Spleen (tissue), 11 donors: ENCODE data around the gene PIGM. TPM values are rescaled to one million over a fixed set of nuclear protein-coding genes. Genes with fewer than 3 reads are reported as not detected.

Experiments used
- DNase-seq: peaks from one replicate; pipeline ENCODE4 v3.0.0-alpha.2; 2020
- H3K27ac ChIP-seq, 8 donors: fragments of 200-600 bp; sonication (generic) in 7 of 8; 1 replicate in 4 of 8; 2 replicates in 4 of 8; pipeline versions ENCODE4 v1.5.0 to v1.8.0; 2016 to 2021; ENCODE audit warnings: inconsistent platforms in 4 of 8, mild to moderate bottlenecking in 4 of 8, moderate library complexity in 1 of 8
- H3K27me3 ChIP-seq, 7 donors: fragments of 200-600 bp; sonication (generic) in 6 of 7; replicated peaks in 1 of 7; 1 replicate in 4 of 7; 2 replicates in 3 of 7; pipeline versions ENCODE4 v1.5.0 to v1.8.0; 2016 to 2021; ENCODE audit warnings: inconsistent platforms in 3 of 7, mild to moderate bottlenecking in 1 of 7
- H3K36me3 ChIP-seq, 6 donors: fragments of 200-600 bp; sonication (generic) in 5 of 6; 1 replicate in 4 of 6; 2 replicates in 2 of 6; pipeline versions ENCODE4 v1.5.0 to v1.8.0; 2016 to 2021; ENCODE audit warnings: inconsistent platforms in 2 of 6
- H3K4me1 ChIP-seq, 6 donors: fragments of 200-600 bp; sonication (generic) in 5 of 6; 1 replicate in 3 of 6; 2 replicates in 3 of 6; pipeline versions ENCODE4 v1.5.0 to v1.8.0; 2016 to 2021; ENCODE audit warnings: inconsistent platforms in 3 of 6
- H3K4me3 ChIP-seq, 8 donors: fragments of 200-600 bp; sonication (generic) in 7 of 8; 1 replicate in 4 of 8; 2 replicates in 4 of 8; pipeline versions ENCODE4 v1.5.0 to v1.8.0; 2016 to 2021; ENCODE audit warnings: inconsistent platforms in 4 of 8, mild to moderate bottlenecking in 4 of 8, moderate library complexity in 2 of 8
- H3K9me3 ChIP-seq, 8 donors: fragments of 200-600 bp; sonication (generic) in 7 of 8; 1 replicate in 4 of 8; 2 replicates in 4 of 8; pipeline versions ENCODE4 v1.5.0 to v1.8.0; 2016 to 2021; ENCODE audit warnings: inconsistent platforms in 4 of 8
- CTCF ChIP-seq, 11 experiments: fragments of 200-600 bp in 7 of 11; fragments of 450-650 bp in 4 of 11; sonication (generic) in 4 of 11; IDR thresholded peaks in 8 of 11; conservative IDR thresholded peaks in 3 of 11; 1 replicate in 7 of 11; 2 replicates in 4 of 11; pipeline versions ENCODE4 v1.4.0 to v1.8.0; 2016 to 2021; ENCODE audit warnings: antibody characterized with exemption in 11 of 11, inconsistent platforms in 4 of 11, mild to moderate bottlenecking in 1 of 11
- POLR2A ChIP-seq, 3 donors: fragments of 450-650 bp; IDR thresholded peaks; one replicate each; pipeline ENCODE4 v1.5.1; 2017; ENCODE audit warnings: antibody characterized with exemption in 3 of 3, mild to moderate bottlenecking in 1 of 3
- POLR2AphosphoS5 ChIP-seq, 3 donors: sonication (generic); formaldehyde crosslinking; IDR thresholded peaks; one replicate each; pipeline ENCODE4 v1.5.1; 2017; ENCODE audit warnings: antibody characterized with exemption in 3 of 3
- WGBS, 5 donors: extraction: QIAGEN DNeasy Blood & Tissue Kit in 3 of 5; methylation state at CpG; one replicate each; pipeline versions ENCODE4 v1.1.5 to v1.1.7; 2013 to 2018; 5-methylcytosine and 5-hydroxymethylcytosine counted together
- intact Hi-C: fragments of 100-400 bp; cut with DNase I; formaldehyde crosslinking; loops from one replicate; pipeline ENCODE4 v1.15.0; 2023; ENCODE audit warnings: low total_unique reads
- polyA plus RNA-seq, 3 donors: library from polyadenylated mRNA; stranded (reverse); fragments of 200-250 nt; gene quantifications; one replicate each; pipeline ENCODE4 v1.2.1, GENCODE V29; 2013
- total RNA-seq, 7 donors: library from RNA; depleted of rRNA in 3 of 7; stranded (reverse); fragments of >200 nt in 3 of 7; fragmentation: NEBNext Ultra II Directional in 4 of 7; extraction: Animal tissue kit (Norgen Biotek cat#: 25700) in 4 of 7; gene quantifications; one replicate each; pipeline versions ENCODE4 v1.1.0 to v1.2.1, GENCODE V29; 2016 to 2021
- donor health status: healthy with polysubstance abuse.
- donor health status: DM: no; HTN: no; CAD: no; lungs with moderate emphysema.
- donor health status: DM: no; HTN: no; CAD: no.
- donor health status: Bipolar disorder and iron deficiency.
- donor health status: healthy.
- donor health status: DM: no; HTN: no; CAD: no.
- donor health status: DM: yes; HTN: yes; CAD: no.

Gene PIGM
- total and polyA plus RNA-seq, 10 donors = 2.1 to 8.5 (median 5.1) TPM

DNA sequence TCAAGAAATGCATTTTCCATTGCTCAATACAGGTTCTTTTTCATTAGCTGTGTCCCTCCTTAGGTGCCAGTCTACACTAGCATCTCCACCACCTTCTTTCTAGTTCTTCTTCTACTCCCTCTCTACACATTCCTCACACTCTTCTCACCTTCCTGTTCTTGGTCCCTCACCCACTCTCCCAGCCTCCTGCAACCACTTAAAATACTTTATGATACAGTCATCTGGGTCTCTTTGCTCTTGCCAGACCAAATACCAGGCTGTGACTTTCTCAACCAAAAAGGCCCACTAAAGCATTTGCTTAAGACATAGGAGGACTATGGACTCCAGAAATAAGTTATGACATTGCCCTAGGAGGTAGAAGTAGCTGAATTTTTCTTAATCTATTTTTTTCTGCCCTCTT, 35.1 kb downstream of the PIGM start:
- intact Hi-C loops = no loop called here
- no peaks in the 10 kb centered on the region for H3K9me3 ChIP-seq
- TF ChIP-seq POLR2A (IDR thresholded peaks at IDR 0.05) = no peak
- TF ChIP-seq CTCF (IDR thresholded peaks at IDR 0.05 in 8 of 11, conservative IDR thresholded peaks at IDR 0.05 in 3 of 11) = no peak
- no peak for TF ChIP-seq POLR2AphosphoS5 (IDR thresholded peaks at IDR 0.05)
- peaks cover 0 to 4% (median 0%) of the 10 kb centered on the region in 6 donors for H3K4me1 ChIP-seq
- H3K27me3 ChIP-seq = peaks cover 0 to 3% (median 0%) of the 10 kb centered on the region in 7 donors
- no peak for DNase-seq
- H3K36me3 ChIP-seq = no peaks in the 10 kb centered on the region
- no peak overlapping the region for H3K27ac ChIP-seq
- no peak overlapping the region for H3K4me3 ChIP-seq

GRCh38 chr1:159994896-159995295, 36.9 kb downstream of the PIGM start:
- no peaks in the 10 kb centered on the region for H3K9me3 ChIP-seq
- intact Hi-C loops = no loop called here
- WGBS, 5 donors = 79 to 87% (median 83%) methylated on average over 2 of the region's 2 CpGs
- TF ChIP-seq CTCF (IDR thresholded peaks at IDR 0.05 in 8 of 11, conservative IDR thresholded peaks at IDR 0.05 in 3 of 11) = no peak
- no peak for TF ChIP-seq POLR2AphosphoS5 (IDR thresholded peaks at IDR 0.05)
- no peak for TF ChIP-seq POLR2A (IDR thresholded peaks at IDR 0.05)
- no peak overlapping the region for H3K4me3 ChIP-seq
- no peak overlapping the region for H3K27ac ChIP-seq
- H3K4me1 ChIP-seq = peaks cover 0 to 8% (median 0%) of the 10 kb centered on the region in 6 donors
- H3K27me3 ChIP-seq = peaks cover 0 to 10% (median 0%) of the 10 kb centered on the region in 7 donors
- H3K36me3 ChIP-seq = no peaks in the 10 kb centered on the region
- DNase-seq = no peak

DNA sequence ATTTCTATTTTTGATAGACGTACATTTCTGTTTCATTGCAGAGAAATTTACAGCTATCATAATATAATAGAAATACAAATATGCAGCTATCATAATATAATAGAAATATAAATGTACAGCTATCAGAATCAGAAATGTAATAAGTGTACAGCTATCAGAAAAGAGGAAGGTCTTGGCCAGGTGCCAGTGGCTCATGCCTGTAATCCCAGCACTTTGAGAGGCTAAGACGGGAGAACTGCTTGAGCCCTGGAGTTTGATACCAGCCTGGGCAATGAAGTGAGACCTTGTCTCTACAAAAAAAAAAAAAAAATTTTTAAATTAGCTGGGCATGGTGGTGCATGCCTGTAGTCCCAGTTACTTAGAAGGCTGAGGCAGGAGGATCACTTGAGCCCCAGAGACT, 37.9 kb downstream of the PIGM start:
- no peak for DNase-seq
- Histone ChIP-seq H3K27ac (no peak overlapping the region), H3K4me1 (peaks cover 0 to 8% (median 0%) of the 10 kb centered on the region in 6 donors), H3K4me3 (no peak overlapping the region), H3K27me3 (peaks cover 0 to 11% (median 0%) of the 10 kb centered on the region in 7 donors), H3K9me3 (no peaks in the 10 kb centered on the region), H3K36me3 (no peaks in the 10 kb centered on the region)
- 80 to 87% (median 83%) methylated on average over 2 of the region's 2 CpGs for WGBS, 5 donors
- intact Hi-C loops = no loop called here
- TF ChIP-seq POLR2AphosphoS5 (IDR thresholded peaks at IDR 0.05) (no peak), POLR2A (IDR thresholded peaks at IDR 0.05) (no peak), CTCF (IDR thresholded peaks at IDR 0.05 in 8 of 11, conservative IDR thresholded peaks at IDR 0.05 in 3 of 11) (no peak)

DNA sequence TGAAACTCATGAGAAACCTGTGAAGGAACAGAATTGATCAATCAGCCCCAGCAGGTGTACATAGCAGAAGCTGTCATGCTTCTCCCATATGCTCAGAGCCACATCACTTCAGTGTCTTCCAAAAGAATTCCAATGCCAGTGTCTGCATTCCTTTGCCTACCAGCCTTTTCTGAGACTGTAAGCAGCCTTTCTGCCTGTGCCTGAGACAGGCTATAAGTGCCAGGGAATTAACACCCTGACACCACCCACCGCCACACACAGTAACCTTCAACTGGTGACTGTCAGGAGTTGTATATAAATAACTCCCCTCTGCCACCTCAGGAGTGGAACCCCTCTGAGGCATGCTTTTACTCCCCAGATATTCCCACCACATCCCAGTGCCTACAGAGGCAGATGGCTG, 39.6 kb downstream of the PIGM start:
- H3K4me1 ChIP-seq = peaks cover 0 to 8% (median under 1%) of the 10 kb centered on the region in 6 donors
- DNase-seq = no peak
- WGBS, 5 donors = 74 to 95% (median 90%) methylated on average over 1 of the region's 1 CpG
- no peak overlapping the region for H3K4me3 ChIP-seq
- intact Hi-C loops = no loop called here
- H3K27ac ChIP-seq = no peak overlapping the region
- H3K9me3 ChIP-seq = no peaks in the 10 kb centered on the region
- peaks cover 0 to 14% (median 0%) of the 10 kb centered on the region in 7 donors for H3K27me3 ChIP-seq
- no peak for TF ChIP-seq POLR2A (IDR thresholded peaks at IDR 0.05)
- no peak for TF ChIP-seq POLR2AphosphoS5 (IDR thresholded peaks at IDR 0.05)
- no peak for TF ChIP-seq CTCF (IDR thresholded peaks at IDR 0.05 in 8 of 11, conservative IDR thresholded peaks at IDR 0.05 in 3 of 11)
- no peaks in the 10 kb centered on the region for H3K36me3 ChIP-seq
